ENCODE data around the gene TTC3.

DNA sequence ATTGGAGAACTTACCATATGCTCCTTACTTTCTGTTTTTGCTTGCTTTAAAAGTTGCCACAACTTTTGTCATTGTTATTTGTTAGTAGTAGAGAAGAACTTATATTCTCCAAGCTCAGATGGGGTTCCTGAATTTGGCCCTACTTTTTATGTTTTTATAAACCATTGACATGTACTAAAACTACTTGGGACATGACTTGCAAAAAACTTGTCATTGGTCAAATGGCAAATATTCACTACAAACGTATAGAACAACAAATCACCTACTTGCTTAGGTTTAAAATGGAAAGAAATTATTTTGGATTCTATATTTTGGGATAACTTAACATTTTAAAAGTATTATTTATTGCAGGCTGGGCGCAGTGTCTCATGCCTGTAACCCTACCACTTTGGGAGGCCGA, 32.8 kb upstream of the TTC3 start:
- TF ChIP-seq, protein P1, sequence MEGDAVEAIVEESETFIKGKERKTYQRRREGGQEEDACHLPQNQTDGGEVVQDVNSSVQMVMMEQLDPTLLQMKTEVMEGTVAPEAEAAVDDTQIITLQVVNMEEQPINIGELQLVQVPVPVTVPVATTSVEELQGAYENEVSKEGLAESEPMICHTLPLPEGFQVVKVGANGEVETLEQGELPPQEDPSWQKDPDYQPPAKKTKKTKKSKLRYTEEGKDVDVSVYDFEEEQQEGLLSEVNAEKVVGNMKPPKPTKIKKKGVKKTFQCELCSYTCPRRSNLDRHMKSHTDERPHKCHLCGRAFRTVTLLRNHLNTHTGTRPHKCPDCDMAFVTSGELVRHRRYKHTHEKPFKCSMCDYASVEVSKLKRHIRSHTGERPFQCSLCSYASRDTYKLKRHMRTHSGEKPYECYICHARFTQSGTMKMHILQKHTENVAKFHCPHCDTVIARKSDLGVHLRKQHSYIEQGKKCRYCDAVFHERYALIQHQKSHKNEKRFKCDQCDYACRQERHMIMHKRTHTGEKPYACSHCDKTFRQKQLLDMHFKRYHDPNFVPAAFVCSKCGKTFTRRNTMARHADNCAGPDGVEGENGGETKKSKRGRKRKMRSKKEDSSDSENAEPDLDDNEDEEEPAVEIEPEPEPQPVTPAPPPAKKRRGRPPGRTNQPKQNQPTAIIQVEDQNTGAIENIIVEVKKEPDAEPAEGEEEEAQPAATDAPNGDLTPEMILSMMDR (IDR thresholded peaks at IDR 0.05): no peak
- TF ChIP-seq EZH2 (IDR thresholded peaks at IDR 0.05; ENCODE audit: borderline replicate concordance, insufficient read depth, low read depth, low read length, poor library complexity, severe bottlenecking): no peak

All from B cell (primary cell).